Fibroblast of pulmonary artery (primary cell): ENCODE results near the gene NOC2L.
A peak's percentile ranks its signal among the peaks of the same experiment; 100 is the strongest.

Experiments
- DNase-seq: peaks from one replicate; pipeline ENCODE4 v3.0.0-alpha.2; 2010; ENCODE audit warnings: low read depth
- H3K4me3 ChIP-seq: replicated peaks from 2 replicates; pipeline ENCODE4 v1.5.1; 2011; ENCODE audit warnings: low read depth, mild to moderate bottlenecking, control low read depth, low read length, moderate library complexity
- CTCF ChIP-seq: IDR thresholded peaks from 2 replicates; pipeline ENCODE4 v1.5.1; 2011; ENCODE audit warnings: mild to moderate bottlenecking, control low read depth, low read length, inconsistent platforms; ENCODE audit errors: missing control alignments

Gene NOC2L

DNA sequence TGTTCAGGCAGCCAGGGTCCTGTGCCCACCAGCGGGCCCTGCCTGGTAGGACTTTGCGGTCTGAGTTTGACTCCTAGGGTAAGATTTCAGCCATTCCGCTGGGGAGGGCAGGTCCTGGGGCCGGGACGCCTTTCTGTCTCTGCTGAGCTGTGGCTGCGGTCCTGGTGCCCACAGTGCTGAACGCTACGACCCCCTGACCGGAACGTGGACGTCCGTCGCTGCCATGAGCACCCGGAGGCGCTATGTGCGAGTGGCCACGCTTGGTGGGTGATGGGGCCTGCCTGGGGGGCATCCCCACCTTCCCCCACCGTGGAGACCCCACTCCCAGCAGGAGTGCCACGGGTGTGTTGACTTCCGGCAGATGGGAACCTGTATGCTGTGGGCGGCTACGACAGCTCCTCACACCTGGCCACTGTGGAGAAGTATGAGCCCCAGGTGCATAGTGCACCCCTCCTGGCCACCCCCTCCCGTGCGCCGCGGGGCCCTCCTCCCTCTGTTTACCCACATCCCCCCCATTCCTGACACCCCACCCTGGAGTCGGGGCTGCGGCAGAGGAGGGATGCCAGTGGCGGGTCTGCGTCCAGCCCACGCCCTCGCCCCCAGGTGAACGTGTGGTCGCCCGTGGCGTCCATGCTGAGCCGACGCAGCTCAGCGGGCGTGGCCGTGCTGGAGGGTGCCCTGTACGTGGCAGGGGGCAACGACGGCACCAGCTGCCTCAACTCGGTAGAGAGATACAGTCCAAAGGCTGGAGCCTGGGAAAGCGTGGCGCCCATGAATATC, 4.9 kb upstream of the NOC2L start:
- H3K4me3 ChIP-seq, result no peak overlapping the region

GRCh38 chr1:963301-963651, 4.2 kb upstream of the NOC2L start:
- TF ChIP-seq CTCF, result no peak
- H3K4me3 ChIP-seq, result no peak overlapping the region
- DNase-seq, result no peak

More for the DNA sequence above, 4.9 kb upstream of the NOC2L start:
- DNase-seq, result no peak
- no peak for TF ChIP-seq CTCF

DNA sequence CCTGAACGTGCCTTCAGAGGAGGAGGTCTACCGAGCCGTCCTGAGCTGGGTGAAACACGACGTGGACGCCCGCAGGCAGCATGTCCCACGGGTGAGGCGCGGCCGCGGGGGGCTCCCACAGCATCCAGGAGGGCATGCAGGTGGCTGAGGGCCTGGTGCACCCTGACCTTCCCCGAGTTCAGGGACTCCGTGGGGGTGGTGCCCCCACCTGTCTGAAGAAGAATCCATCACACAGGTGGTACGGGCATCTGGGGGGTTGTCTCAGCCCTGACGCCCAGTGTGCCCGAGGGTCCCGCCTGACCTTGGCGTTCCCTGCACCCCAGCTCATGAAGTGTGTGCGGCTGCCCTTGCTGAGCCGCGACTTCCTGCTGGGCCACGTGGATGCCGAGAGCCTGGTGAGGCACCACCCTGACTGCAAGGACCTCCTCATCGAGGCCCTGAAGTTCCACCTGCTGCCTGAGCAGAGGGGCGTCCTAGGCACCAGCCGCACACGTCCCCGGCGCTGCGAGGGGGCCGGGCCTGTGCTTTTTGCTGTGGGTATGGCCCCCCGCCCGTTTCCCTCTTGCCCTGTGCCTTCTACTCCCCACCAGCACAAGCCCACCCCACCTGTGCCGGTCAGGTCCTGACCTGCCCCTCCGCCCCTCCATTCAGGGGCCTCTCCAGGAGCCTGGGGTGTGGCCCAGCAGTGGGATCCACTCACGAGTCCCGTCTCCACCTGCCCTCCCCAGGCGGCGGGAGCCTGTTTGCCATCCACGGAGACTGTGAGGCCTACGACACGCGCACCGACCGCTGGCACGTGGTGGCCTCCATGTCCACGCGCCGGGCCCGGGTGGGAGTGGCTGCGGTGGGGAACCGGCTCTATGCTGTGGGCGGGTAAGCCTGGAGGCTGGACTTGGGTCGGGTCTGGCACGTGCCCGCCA, 3.6 kb upstream of the NOC2L start:
- no peak for DNase-seq
- no peak overlapping the region for H3K4me3 ChIP-seq
- no peak for TF ChIP-seq CTCF

DNA sequence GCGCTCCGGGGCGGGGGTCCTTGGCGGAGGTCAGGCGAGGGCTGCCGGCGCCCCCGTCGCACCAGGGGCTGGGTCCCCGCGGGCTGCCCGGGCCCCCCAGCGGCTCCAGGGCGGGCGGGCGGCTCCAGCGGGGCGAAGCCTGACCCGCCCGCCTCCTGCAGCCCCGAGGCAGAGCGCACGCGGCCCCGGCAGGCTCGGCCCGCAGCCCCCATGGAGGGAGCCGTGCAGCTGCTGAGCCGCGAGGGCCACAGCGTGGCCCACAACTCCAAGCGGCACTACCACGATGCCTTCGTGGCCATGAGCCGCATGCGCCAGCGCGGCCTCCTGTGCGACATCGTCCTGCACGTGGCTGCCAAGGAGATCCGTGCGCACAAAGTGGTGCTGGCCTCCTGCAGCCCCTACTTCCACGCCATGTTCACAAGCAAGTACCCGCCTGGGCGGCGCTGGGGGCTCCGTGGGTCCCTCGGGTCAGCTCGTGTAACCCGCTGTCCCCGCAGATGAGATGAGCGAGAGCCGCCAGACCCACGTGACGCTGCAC, 2.1 kb upstream of the NOC2L start:
- no peak for DNase-seq
- TF ChIP-seq CTCF, result no peak
- H3K4me3 ChIP-seq, result peak overlapping the region; percentile 55

DNA sequence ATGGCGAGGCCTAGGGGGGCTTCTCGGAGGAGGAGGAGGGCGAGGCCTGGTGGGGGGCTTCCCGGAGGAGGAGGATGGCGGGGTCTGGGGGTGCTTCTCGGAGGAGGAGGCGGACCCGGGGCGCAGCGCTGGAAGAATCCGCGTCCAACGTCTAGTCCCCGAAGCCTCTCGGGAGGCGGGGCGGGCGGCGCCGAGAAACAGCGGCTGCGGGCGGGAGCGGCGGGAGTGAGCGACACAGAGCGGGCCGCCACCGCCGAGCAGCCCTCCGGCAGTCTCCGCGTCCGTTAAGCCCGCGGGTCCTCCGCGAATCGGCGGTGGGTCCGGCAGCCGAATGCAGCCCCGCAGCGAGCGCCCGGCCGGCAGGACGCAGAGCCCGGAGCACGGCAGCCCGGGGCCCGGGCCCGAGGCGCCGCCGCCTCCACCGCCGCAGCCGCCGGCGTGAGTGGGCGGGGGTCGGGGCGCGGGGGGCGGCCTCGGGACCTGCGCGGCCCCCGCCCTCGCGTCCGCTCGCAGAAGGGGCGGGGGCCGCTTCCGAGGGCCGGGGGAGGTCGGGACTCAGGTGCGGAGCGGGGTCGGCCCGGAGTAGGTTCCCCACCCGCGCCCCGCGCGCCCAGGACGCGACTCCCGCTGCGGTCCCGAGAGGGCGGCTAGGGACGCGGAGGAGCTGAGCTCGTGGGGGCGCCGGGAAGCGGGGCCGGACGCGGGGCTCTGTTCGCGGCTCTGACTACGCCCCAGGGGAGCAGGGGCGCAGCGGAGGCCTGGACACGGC, 1.5 kb upstream of the NOC2L start, which contains the start of gene KLHL17:
KLHL17 (plus strand) TSS at position 222 of the 769 bp plus-strand sequence; CDS start at position 332, 110 bp downstream.
- DNase-seq, result peak; percentile 66
- no peak for TF ChIP-seq CTCF

GRCh38 chr1:959731-960362, 791 bp upstream of the NOC2L start:
- H3K4me3 ChIP-seq, result peak overlapping the region; percentile 55
- no peak for TF ChIP-seq CTCF
- DNase-seq, result no peak

More for the DNA sequence above, 1.5 kb upstream of the NOC2L start, which contains the start of gene KLHL17:
- H3K4me3 ChIP-seq, result peak within 1 kb of the TSS; percentile 55
